ENCODE data around the gene APBA2. TPM values are rescaled to one million over a fixed set of nuclear protein-coding genes. Genes with fewer than 3 reads are reported as not detected.
"Not testable (repeated sequence)": the region's sequence is repeated elsewhere in the genome, so short reads cannot be mapped to it uniquely, and the experiment has no call there.

APBA2 gene
- total RNA-seq, 1 experiment from 2014 or later: 53.3 TPM

DNA sequence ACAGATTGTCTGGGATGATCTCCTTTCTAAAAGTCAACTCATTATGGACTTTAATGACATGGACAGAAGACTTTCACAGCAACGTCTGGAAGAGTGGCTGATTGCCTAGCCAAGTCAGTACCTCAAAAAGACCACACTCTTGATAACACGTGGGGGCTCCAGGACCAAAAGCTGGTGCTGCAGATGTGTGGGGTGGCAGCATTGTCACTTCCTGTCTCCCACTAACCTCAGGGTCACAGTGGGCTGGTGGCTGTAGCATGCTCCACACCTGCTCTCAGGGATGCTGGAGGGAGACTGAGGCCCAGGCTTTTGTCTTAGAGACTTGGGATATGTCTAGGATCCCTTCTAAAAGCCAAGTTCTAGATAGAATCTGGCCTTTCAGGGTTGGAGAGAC lies 118.1 kb downstream of the APBA2 start:
- Histone ChIP-seq H3K27me3 (replicated peaks) (no peaks in the 10 kb centered on the region), H3K36me3 (no peaks in the 10 kb centered on the region), H3K9me3 (replicated peaks) (no peaks in the 10 kb centered on the region), H3K4me1 (replicated peaks) (peaks cover 4% of the 10 kb centered on the region), H3K27ac (no peak overlapping the region), H3K4me3 (no peak overlapping the region)
- DNase-seq (ENCODE audit: low read depth in 1 of 2, low spot score in 2 of 2): no peak

DNA sequence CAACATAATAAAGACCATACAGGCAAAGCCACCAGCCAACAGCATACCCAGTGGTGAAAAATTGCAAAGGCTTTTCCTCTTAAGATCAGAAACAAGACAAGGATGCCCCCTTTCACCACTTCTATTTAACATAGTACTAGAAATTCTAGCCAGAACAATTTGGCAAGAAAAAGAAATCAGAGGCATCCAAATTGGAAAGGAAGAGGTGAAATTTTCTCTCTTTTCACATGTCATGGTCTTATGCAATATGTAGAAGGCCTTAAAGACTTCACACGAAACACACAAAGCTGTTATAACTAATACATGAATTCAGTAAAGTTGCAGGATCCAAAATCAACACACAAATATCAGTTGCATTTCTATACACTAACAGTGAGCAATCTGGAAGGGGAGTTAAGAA lies 120.2 kb downstream of the APBA2 start:
- Histone ChIP-seq H3K4me3 (no peak overlapping the region), H3K27ac (no peak overlapping the region), H3K27me3 (replicated peaks) (no peaks in the 10 kb centered on the region), H3K9me3 (replicated peaks) (no peaks in the 10 kb centered on the region), H3K4me1 (replicated peaks) (peaks cover 7% of the 10 kb centered on the region), H3K36me3 (no peaks in the 10 kb centered on the region)
- no peak for DNase-seq (ENCODE audit: low read depth in 1 of 2, low spot score in 2 of 2)

GRCh38 chr15:29008846-29009245 lies 123.1 kb downstream of the APBA2 start:
- H3K4me3 ChIP-seq: no peak overlapping the region
- H3K27ac ChIP-seq: no peak overlapping the region
- H3K36me3 ChIP-seq: no peaks in the 10 kb centered on the region
- no peaks in the 10 kb centered on the region for H3K27me3 ChIP-seq (replicated peaks)
- no peaks in the 10 kb centered on the region for H3K9me3 ChIP-seq (replicated peaks)
- DNase-seq (ENCODE audit: low read depth in 1 of 2, low spot score in 2 of 2): peak in 1 of 2 experiments; percentile 25
- H3K4me1 ChIP-seq (replicated peaks): peaks cover 18% of the 10 kb centered on the region

DNA sequence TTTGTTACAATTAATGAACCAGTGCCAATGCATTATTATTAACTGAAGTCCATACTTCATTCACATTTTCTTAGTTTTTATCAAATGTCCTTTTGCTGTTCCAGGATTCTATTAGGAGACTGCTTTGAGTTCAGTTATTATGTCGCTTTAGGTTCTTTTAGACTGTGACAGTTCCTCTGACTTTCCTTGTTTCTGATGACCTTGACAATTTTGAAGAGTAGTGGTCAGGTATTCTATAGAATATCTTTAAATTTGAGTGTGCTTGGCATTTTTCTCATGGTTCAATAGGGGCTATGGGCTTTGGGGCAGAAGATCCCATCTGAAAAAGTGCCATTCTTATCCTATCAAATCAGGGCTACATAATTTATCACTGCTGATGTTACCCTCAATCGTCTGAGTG lies 126.3 kb downstream of the APBA2 start:
- Histone ChIP-seq H3K4me1 (replicated peaks) (peaks cover 25% of the 10 kb centered on the region), H3K9me3 (replicated peaks) (no peaks in the 10 kb centered on the region), H3K36me3 (no peaks in the 10 kb centered on the region), H3K27ac (no peak overlapping the region), H3K4me3 (no peak overlapping the region), H3K27me3 (replicated peaks) (no peaks in the 10 kb centered on the region)
- DNase-seq (ENCODE audit: low read depth in 1 of 2, low spot score in 2 of 2): no peak

- Histone ChIP-seq H3K27me3 (replicated peaks) (no peaks in the 10 kb centered on the region), H3K9me3 (replicated peaks) (no peaks in the 10 kb centered on the region), H3K27ac (no peak overlapping the region), H3K4me3 (no peak overlapping the region), H3K36me3 (no peaks in the 10 kb centered on the region), H3K4me1 (replicated peaks) (peaks cover 17% of the 10 kb centered on the region)
- DNase-seq (ENCODE audit: low read depth in 1 of 2, low spot score in 2 of 2): no peak
Observed at GRCh38 chr15:29014493-29014892, 128.7 kb downstream of the APBA2 start.

GRCh38 chr15:29016518-29016917 lies 130.7 kb downstream of the APBA2 start:
- Histone ChIP-seq H3K4me3 (no peak overlapping the region), H3K36me3 (no peaks in the 10 kb centered on the region)
- DNase-seq (ENCODE audit: low read depth in 1 of 2, low spot score in 2 of 2): no peak

GRCh38 chr15:29018120-29018805 lies 132.5 kb downstream of the APBA2 start:
- Histone ChIP-seq H3K4me3 (no peak overlapping the region), H3K27me3 (replicated peaks) (no peaks in the 10 kb centered on the region), H3K9me3 (replicated peaks) (no peaks in the 10 kb centered on the region), H3K36me3 (no peaks in the 10 kb centered on the region), H3K27ac (no peak overlapping the region), H3K4me1 (replicated peaks) (peaks cover 12% of the 10 kb centered on the region)
- peak in 1 of 2 experiments; percentile 27 for DNase-seq (ENCODE audit: low read depth in 1 of 2, low spot score in 2 of 2)

More at GRCh38 chr15:29016518-29016917, 130.7 kb downstream of the APBA2 start:
- Histone ChIP-seq H3K27ac (no peak overlapping the region), H3K9me3 (replicated peaks) (no peaks in the 10 kb centered on the region), H3K4me1 (replicated peaks) (peaks cover 17% of the 10 kb centered on the region), H3K27me3 (replicated peaks) (no peaks in the 10 kb centered on the region)

- Histone ChIP-seq H3K4me3 (no peak overlapping the region), H3K9me3 (replicated peaks) (no peaks in the 10 kb centered on the region), H3K36me3 (no peaks in the 10 kb centered on the region), H3K27me3 (replicated peaks) (no peaks in the 10 kb centered on the region), H3K27ac (no peak overlapping the region), H3K4me1 (replicated peaks) (peaks cover 2% of the 10 kb centered on the region)
- peak in 1 of 2 experiments; percentile 23 for DNase-seq (ENCODE audit: low read depth in 1 of 2, low spot score in 2 of 2)
Observed at GRCh38 chr15:29018995-29019976, 133.5 kb downstream of the APBA2 start.

DNA sequence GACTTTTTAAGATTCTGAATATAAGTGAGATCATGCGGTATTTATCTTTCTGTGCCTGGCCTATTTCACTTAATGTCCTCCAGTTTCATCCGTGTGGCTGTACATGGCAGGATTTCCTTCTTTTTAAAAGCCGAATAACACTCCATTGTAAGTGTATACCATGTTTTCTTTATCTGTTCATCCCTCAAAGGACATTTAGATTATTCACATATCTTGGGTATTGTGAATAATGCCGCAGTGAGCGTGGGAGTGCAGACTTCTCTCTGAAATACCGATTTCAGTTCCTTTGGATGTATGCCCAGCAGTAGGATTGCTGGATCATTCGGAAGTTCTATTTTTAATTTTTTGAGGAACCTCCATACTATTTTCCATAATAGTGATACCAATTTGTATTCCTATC lies 136.1 kb downstream of the APBA2 start:
- no peaks in the 10 kb centered on the region for H3K27me3 ChIP-seq (replicated peaks)
- DNase-seq (ENCODE audit: low read depth in 1 of 2, low spot score in 2 of 2): no peak
- no peak overlapping the region for H3K4me3 ChIP-seq
- no peaks in the 10 kb centered on the region for H3K36me3 ChIP-seq
- H3K27ac ChIP-seq: no peak overlapping the region
- no peaks in the 10 kb centered on the region for H3K9me3 ChIP-seq (replicated peaks)
- H3K4me1 ChIP-seq (replicated peaks): no peaks in the 10 kb centered on the region

- H3K27me3 ChIP-seq (replicated peaks): no peaks in the 10 kb centered on the region
- H3K9me3 ChIP-seq (replicated peaks): no peaks in the 10 kb centered on the region
- DNase-seq (ENCODE audit: low read depth in 1 of 2, low spot score in 2 of 2): no peak
- no peak overlapping the region for H3K27ac ChIP-seq
- H3K4me1 ChIP-seq (replicated peaks): no peaks in the 10 kb centered on the region
- no peak overlapping the region for H3K4me3 ChIP-seq
- H3K36me3 ChIP-seq: no peaks in the 10 kb centered on the region
Observed at GRCh38 chr15:29024662-29025061, 138.9 kb downstream of the APBA2 start.

DNA sequence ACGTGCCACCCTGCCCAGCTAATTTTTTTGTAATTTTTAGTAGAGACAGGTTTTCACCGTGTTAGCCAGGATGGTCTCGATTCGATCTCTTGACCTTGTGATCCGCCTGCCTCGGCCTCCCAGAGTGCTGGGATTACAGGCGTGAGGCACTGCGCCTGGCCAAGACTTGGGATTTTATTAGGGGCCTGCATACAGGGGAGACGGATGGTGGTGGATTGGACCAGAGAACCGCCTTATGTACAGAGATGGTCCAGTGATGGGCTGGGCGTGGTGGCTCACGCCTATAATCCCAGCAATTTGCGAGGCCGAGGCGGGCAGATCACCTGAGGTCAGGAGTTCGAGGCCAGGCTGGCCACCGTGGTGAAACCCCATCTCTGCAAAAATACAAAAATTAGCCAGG lies 139.6 kb downstream of the APBA2 start:
- not testable (repeated sequence) for H3K4me1 ChIP-seq (replicated peaks); H3K4me3 ChIP-seq; H3K27ac ChIP-seq; H3K9me3 ChIP-seq (replicated peaks); DNase-seq (ENCODE audit: low read depth in 1 of 2, low spot score in 2 of 2); H3K27me3 ChIP-seq (replicated peaks); H3K36me3 ChIP-seq

DNA sequence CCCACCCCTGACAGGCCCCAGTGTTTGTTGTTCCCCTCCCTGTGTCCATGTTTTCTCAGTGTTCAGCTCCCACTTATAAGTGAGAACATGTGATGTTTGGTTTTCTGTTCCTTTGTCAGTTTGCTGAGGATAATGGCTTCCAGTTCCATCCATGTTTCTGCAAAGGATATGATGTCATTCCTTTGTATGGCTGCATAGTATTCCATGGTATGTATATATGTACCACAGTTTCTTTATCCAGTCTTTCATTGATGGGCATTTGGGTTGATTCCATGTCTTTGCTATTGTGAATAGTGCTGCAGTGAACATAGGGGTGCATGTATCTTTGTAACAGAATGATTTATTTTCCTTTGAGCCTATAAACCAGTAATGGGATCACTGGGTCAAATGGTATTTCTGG lies 142.4 kb downstream of the APBA2 start:
- not testable (repeated sequence) for H3K27ac ChIP-seq; H3K27me3 ChIP-seq (replicated peaks); H3K9me3 ChIP-seq (replicated peaks); H3K4me1 ChIP-seq (replicated peaks); H3K36me3 ChIP-seq; H3K4me3 ChIP-seq; DNase-seq (ENCODE audit: low read depth in 1 of 2, low spot score in 2 of 2)

- H3K27ac ChIP-seq: no peak overlapping the region
- DNase-seq (ENCODE audit: low read depth in 1 of 2, low spot score in 2 of 2): no peak
- peaks cover 9% of the 10 kb centered on the region for H3K4me1 ChIP-seq (replicated peaks)
- H3K36me3 ChIP-seq: no peaks in the 10 kb centered on the region
- H3K9me3 ChIP-seq (replicated peaks): no peaks in the 10 kb centered on the region
- no peak overlapping the region for H3K4me3 ChIP-seq
- H3K27me3 ChIP-seq (replicated peaks): no peaks in the 10 kb centered on the region
Observed at GRCh38 chr15:29029651-29030195, 143.9 kb downstream of the APBA2 start.
